Psoas muscle (tissue), 8 donors: ENCODE results near the gene PALD1. TPM values are rescaled to one million over a fixed set of nuclear protein-coding genes. Genes with fewer than 3 reads are reported as not detected.

Source experiments
- ATAC-seq, 4 donors: fragments of 200-7000 bp; cut with Tn5 transposase; one replicate each; pipeline ENCODE4 v1.9.1; 2020; ENCODE audit warnings: moderate library complexity in 3 of 4, mild to moderate bottlenecking in 2 of 4
- DNase-seq, 2 donors: peaks; one replicate each; pipeline ENCODE4 v3.0.0-alpha.2; 2020
- H3K27ac ChIP-seq: fragments of 200-600 bp; one replicate; pipeline ENCODE4 v1.8.0; 2022
- H3K27me3 ChIP-seq, 3 donors: fragments of 200-600 bp in 1 of 3; one replicate each; pipeline versions ENCODE4 v1.6.1 to v1.8.0; 2013 to 2022; ENCODE audit warnings: low read length in 2 of 3, mild to moderate bottlenecking in 2 of 3, moderate library complexity in 1 of 3; ENCODE audit not compliant: insufficient read depth in 3 of 3
- H3K36me3 ChIP-seq, 2 donors: fragments of 200-600 bp in 1 of 2; one replicate each; pipeline versions ENCODE4 v1.6.1 to v1.8.0; 2013 to 2022; ENCODE audit warnings: low read depth in 1 of 2, mild to moderate bottlenecking in 1 of 2, moderate library complexity in 1 of 2; ENCODE audit not compliant: insufficient read depth in 1 of 2
- H3K4me1 ChIP-seq: fragments of 200-600 bp; one replicate; pipeline ENCODE4 v1.8.0; 2022
- H3K4me3 ChIP-seq: fragments of 200-600 bp; one replicate; pipeline ENCODE4 v1.8.0; 2022; ENCODE audit warnings: mild to moderate bottlenecking
- H3K9me3 ChIP-seq: fragments of 200-600 bp; one replicate; pipeline ENCODE4 v1.8.0; 2022
- WGBS, 3 donors: extraction: QIAGEN DNeasy Blood & Tissue Kit; methylation state at CpG; one replicate each; pipeline versions ENCODE4 v1.1.6 to v1.1.7; 2013; 5-methylcytosine and 5-hydroxymethylcytosine counted together
- intact Hi-C, 2 donors: fragments of 100-400 bp; cut with DNase I; formaldehyde crosslinking; loops; one replicate each; pipeline versions ENCODE4 v1.11.0 to v1.14.2; 2022
- polyA plus RNA-seq, 3 donors: library from polyadenylated mRNA; stranded (reverse); fragments of 200-250 nt; gene quantifications; one replicate each; pipeline ENCODE4 v1.2.3, GENCODE V29; 2013
- total RNA-seq, 4 donors: library from RNA; stranded (reverse); fragmentation: NEBNext Ultra II Directional in 2 of 4; extraction: Animal tissue kit (Norgen Biotek cat#: 25700) in 2 of 4; gene quantifications; one replicate each; pipeline versions ENCODE4 v1.2.1 to v1.2.4, GENCODE V29; 2021 to 2023
- TF ChIP-seq, protein P1 (sequence below): fragments of 200-600 bp; IDR thresholded peaks from one replicate; pipeline ENCODE4 v1.8.0; 2022; ENCODE audit warnings: antibody characterized with exemption
- donor health status: healthy with polysubstance abuse.
- donor health status: DM: no; HTN: no; CAD: no; lungs with moderate emphysema.
- donor health status: Bipolar disorder and iron deficiency.
- donor health status: healthy.
- donor health status: DM: yes; HTN: yes; CAD: no.
- donor health status: DM: no; HTN: no; CAD: no.
- donor health status: DM: no; HTN: no; CAD: no.
- donor health status: DM: yes; HTN: yes; CAD: no.

The PALD1 gene
- total and polyA plus RNA-seq, 7 donors, result 1.0 to 4.0 (median 2.8) TPM

DNA sequence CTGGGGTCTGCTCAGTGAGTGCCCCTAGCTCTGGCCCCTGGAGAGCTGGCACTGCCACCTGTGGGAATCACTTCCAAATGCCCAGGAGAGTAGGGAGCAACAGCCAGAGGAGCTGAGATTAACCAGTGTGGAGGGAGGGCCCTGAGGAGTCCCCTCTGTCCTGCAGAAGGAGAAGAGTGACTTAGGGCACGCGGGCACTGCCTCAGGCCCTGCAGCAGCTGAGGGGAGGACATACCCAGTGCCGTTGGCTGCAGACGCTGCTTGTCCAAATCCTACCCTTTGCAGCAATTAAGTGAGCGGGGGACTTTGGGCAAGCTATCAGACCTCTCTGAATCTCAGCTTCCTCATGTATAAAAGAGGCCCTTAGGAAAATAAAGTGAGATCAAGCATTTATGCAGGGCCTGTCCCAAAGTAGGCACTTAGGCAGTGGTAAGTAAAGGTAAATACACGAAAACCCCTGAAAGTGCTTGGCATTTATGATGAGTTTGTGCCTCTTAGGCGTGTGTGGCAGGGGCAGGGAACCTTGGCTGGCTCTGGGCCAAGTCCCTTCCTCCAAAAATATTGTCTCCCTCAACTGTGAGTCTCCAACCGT is 107.1 kb downstream of the PALD1 start:
- intact Hi-C loops, result no loop called here
- whole genome bisulfite sequencing, 3 donors, result 70 to 77% (median 75%) methylated on average over 8 of the region's 8 CpGs
- H3K27me3 ChIP-seq, result no peaks in the 10 kb centered on the region
- TF ChIP-seq, protein P1, sequence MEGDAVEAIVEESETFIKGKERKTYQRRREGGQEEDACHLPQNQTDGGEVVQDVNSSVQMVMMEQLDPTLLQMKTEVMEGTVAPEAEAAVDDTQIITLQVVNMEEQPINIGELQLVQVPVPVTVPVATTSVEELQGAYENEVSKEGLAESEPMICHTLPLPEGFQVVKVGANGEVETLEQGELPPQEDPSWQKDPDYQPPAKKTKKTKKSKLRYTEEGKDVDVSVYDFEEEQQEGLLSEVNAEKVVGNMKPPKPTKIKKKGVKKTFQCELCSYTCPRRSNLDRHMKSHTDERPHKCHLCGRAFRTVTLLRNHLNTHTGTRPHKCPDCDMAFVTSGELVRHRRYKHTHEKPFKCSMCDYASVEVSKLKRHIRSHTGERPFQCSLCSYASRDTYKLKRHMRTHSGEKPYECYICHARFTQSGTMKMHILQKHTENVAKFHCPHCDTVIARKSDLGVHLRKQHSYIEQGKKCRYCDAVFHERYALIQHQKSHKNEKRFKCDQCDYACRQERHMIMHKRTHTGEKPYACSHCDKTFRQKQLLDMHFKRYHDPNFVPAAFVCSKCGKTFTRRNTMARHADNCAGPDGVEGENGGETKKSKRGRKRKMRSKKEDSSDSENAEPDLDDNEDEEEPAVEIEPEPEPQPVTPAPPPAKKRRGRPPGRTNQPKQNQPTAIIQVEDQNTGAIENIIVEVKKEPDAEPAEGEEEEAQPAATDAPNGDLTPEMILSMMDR, result no peak
- no peaks in the 10 kb centered on the region for H3K9me3 ChIP-seq
- H3K4me1 ChIP-seq, result no peaks in the 10 kb centered on the region
- no peak overlapping the region for H3K4me3 ChIP-seq
- DNase-seq (no peak), ATAC-seq (no peak)
- no peak overlapping the region for H3K27ac ChIP-seq
- H3K36me3 ChIP-seq, result no peaks in the 10 kb centered on the region

DNA sequence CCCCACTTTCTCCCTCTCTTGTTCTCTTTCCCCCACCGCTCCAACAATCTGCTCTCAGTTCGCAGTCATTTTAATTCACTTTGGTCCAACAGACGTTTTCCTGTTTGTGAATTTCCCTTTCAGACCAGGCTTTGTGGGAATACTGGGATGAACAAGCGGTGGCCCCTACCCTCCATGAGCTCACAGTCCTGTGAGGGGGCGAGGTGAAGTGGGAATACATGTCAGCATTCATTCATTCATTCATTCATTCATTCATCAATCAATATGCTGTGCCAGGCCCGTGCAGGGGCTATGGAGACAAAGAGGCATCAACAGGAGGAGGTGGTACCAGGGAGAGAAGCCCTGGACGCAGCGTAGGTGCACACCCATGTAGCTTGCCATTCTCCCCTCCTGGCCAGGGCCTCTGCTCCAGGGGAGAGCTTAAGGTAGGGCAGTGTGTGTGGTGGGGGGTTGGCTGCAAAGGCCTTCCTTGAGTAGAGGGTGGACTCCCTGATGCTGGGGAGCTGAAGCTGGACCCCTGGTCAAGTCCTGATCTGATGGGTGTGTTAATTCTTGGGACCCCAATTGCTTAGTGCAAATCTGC is 107.9 kb downstream of the PALD1 start:
- Histone ChIP-seq H3K36me3 (no peaks in the 10 kb centered on the region), H3K9me3 (no peaks in the 10 kb centered on the region), H3K4me1 (no peaks in the 10 kb centered on the region), H3K27me3 (no peaks in the 10 kb centered on the region), H3K4me3 (no peak overlapping the region), H3K27ac (no peak overlapping the region)
- DNase-seq, result no peak
- intact Hi-C loops, result no loop called here
- ATAC-seq, result no peak
- TF ChIP-seq, protein P1, result no peak
- 85 to 87% (median 86%) methylated on average over 8 of the region's 8 CpGs for WGBS, 3 donors

DNA sequence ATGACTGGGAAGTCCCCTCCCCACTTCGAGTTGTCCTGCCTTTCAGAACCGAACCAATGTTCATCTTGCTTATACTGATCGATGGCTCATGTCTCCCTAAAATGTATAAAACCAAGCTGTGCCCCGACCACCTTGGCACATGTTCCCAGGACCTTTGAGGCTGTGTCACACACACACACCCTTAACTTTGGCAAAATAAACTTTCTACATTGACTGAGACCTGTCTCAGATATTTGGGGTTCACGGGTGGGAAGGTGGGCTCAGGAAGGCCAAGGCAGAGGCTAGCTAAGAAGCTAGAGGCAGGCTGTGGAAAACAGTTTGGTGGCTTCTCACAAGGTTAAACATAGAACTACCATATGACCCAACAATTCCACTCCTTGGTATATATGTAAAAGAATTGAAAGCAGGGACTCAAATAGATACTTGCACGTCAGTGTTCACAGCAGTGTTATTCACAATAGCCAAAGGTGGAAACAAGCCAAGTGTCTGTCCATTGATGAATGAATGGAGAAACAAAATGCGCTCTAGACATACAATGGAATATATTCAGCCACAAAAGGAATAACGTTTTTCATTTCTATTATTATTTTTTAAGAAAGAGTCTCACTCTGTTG is 108.6 kb downstream of the PALD1 start:
- Histone ChIP-seq H3K9me3 (no peaks in the 10 kb centered on the region), H3K27ac (no peak overlapping the region), H3K4me3 (no peak overlapping the region), H3K4me1 (no peaks in the 10 kb centered on the region), H3K27me3 (no peaks in the 10 kb centered on the region), H3K36me3 (no peaks in the 10 kb centered on the region)
- WGBS, 3 donors, result 81 to 82% (median 81%) methylated on average over 8 of the region's 8 CpGs
- TF ChIP-seq, protein P1, result no peak
- no peak for DNase-seq
- no peak for ATAC-seq
- intact Hi-C loops, result no loop called here

DNA sequence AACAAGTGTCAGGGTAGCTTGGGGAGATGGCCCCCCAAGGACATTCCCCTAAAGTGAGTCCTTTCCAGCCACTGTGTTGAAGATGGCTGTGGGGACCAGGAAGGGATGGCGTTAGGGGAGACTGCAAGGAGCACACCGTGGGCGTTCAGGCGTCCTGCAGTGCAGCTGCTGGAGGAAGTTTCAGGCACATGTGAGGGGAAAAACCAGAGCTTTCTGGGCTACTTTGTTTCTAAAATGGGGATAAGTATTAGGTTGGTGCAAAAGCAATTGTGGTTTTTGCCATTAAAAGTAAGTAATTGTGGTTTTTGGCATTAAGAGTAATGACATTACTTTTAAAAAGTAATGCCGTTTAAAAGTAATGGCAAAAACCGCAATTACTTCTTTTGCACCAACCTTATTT is 109.7 kb downstream of the PALD1 start:
- no peaks in the 10 kb centered on the region for H3K4me1 ChIP-seq

More for the DNA sequence above, 109.7 kb downstream of the PALD1 start:
- no peak overlapping the region for H3K27ac ChIP-seq
- H3K4me3 ChIP-seq, result no peak overlapping the region
- H3K27me3 ChIP-seq, result no peaks in the 10 kb centered on the region
- WGBS, 3 donors, result 39 to 53% (median 41%) methylated on average over 6 of the region's 6 CpGs
- H3K9me3 ChIP-seq, result no peaks in the 10 kb centered on the region
- intact Hi-C loops, result no loop called here
- no peaks in the 10 kb centered on the region for H3K36me3 ChIP-seq
- ATAC-seq, result no peak
- no peak for DNase-seq
- TF ChIP-seq, protein P1, result no peak
